CD4-positive, CD25-positive, alpha-beta regulatory T cell (primary cell): ENCODE results near the gene NAV2. TPM values are rescaled to one million over a fixed set of nuclear protein-coding genes. Genes with fewer than 3 reads are reported as not detected.

Experiments
- ATAC-seq, 2 donors: fragments of 150-1000 bp; cut with Tn5 transposase; one replicate each; pipeline ENCODE4 v1.10.0; 2021; ENCODE audit warnings: low read depth in 2 of 2, moderate number of reproducible peaks in 2 of 2, moderate library complexity in 1 of 2
- DNase-seq, 3 donors: peaks; one replicate each; pipeline versions ENCODE4 v3.0.0 to v3.0.0-alpha.2; 2012 to 2022; ENCODE audit warnings: mixed read lengths in 1 of 3
- H3K27ac ChIP-seq: one replicate; pipeline ENCODE4 v1.7.0; 2013; ENCODE audit warnings: mild to moderate bottlenecking, low read length; ENCODE audit not compliant: insufficient read depth, poor library complexity, severe bottlenecking
- H3K27me3 ChIP-seq: one replicate; pipeline ENCODE4 v1.7.0; 2013; ENCODE audit warnings: low read length; ENCODE audit not compliant: control insufficient read depth, insufficient read depth
- H3K36me3 ChIP-seq: one replicate; pipeline ENCODE4 v1.7.0; 2013; ENCODE audit warnings: mild to moderate bottlenecking, low read length, moderate library complexity; ENCODE audit not compliant: control insufficient read depth, insufficient read depth
- H3K4me1 ChIP-seq: 2 replicates; pipeline ENCODE4 v1.7.0; 2013; ENCODE audit warnings: mild to moderate bottlenecking, low read length; ENCODE audit not compliant: insufficient read depth, control insufficient read depth, poor library complexity, severe bottlenecking
- H3K4me3 ChIP-seq: one replicate; pipeline ENCODE4 v1.7.0; 2013; ENCODE audit warnings: low read depth, mild to moderate bottlenecking, low read length, moderate library complexity
- H3K9me3 ChIP-seq, 2 experiments: 1 replicate in 1 of 2; 2 replicates in 1 of 2; pipeline ENCODE4 v1.7.0; 2013; ENCODE audit warnings: low read length in 2 of 2, mild to moderate bottlenecking in 1 of 2, moderate library complexity in 1 of 2; ENCODE audit not compliant: control insufficient read depth in 2 of 2
- H3K27ac Mint-ChIP-seq, 3 donors: one replicate each; pipeline ENCODE4 v1.8.0; 2020 to 2022; ENCODE audit warnings: mild to moderate bottlenecking in 3 of 3, mixed read lengths in 3 of 3, moderate library complexity in 2 of 3
- H3K27me3 Mint-ChIP-seq: one replicate; pipeline ENCODE4 v1.8.0; 2022; ENCODE audit warnings: mild to moderate bottlenecking, mixed read lengths
- H3K36me3 Mint-ChIP-seq: one replicate; pipeline ENCODE4 v1.8.0; 2020; ENCODE audit warnings: mixed read lengths
- H3K4me1 Mint-ChIP-seq, 4 donors: one replicate each; pipeline ENCODE4 v1.8.0; 2020 to 2022; ENCODE audit warnings: mixed read lengths in 4 of 4, mild to moderate bottlenecking in 1 of 4
- H3K4me3 Mint-ChIP-seq, 4 donors: one replicate each; pipeline ENCODE4 v1.8.0; 2020 to 2022; ENCODE audit warnings: mild to moderate bottlenecking in 4 of 4, mixed read lengths in 4 of 4, moderate library complexity in 3 of 4
- H3K9me3 Mint-ChIP-seq, 7 donors: one replicate each; pipeline ENCODE4 v1.8.0; 2020 to 2022; ENCODE audit warnings: mixed read lengths in 7 of 7, mild to moderate bottlenecking in 3 of 7, moderate library complexity in 2 of 7
- polyA plus RNA-seq, 4 donors: library from polyadenylated mRNA; unstranded; fragments of 300-500 nt; fragmentation: Illumina TruSeq; gene quantifications; one replicate each; pipeline ENCODE4 v1.2.3, GENCODE V29; 2021
- total RNA-seq: library from RNA; stranded (reverse); gene quantifications from one replicate; pipeline ENCODE4 v1.2.3, GENCODE V29; 2022

Gene NAV2
- total and polyA plus RNA-seq, 5 donors from 2014 or later, result 0.14 to 0.59 (median 0.36) TPM; not detected in 2

DNA sequence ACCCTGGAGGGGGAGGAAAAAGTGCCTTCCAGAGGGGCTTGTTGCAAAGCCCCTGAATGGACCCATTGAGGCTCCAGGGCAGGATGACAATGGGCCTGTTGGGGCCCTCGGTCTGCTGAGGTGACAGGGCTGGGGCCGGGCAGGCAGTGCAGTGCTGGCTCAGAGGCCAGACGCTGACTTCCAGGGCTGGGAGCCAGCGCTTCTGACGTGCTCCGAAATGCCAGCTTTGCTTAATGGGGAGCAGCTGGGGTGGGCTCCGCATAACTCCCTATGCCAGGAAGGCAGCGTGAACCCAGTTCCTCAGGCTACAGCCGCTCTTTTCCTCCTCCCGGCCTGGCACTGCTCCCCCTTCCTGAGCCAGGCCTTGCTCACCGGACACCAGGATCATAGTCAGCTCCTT is 17.7 kb downstream of the NAV2 start:
- H3K27ac Mint-ChIP-seq, result no peak overlapping the region
- H3K4me3 Mint-ChIP-seq, result no peak overlapping the region
- H3K4me1 Mint-ChIP-seq, result peaks cover 0 to 2% (median 0%) of the 10 kb centered on the region in 4 donors
- ATAC-seq, result no peak
- Histone ChIP-seq H3K4me1 (no peaks in the 10 kb centered on the region), H3K9me3 (no peaks in the 10 kb centered on the region), H3K36me3 (no peaks in the 10 kb centered on the region), H3K27ac (no peak overlapping the region), H3K4me3 (no peak overlapping the region), H3K27me3 (no peaks in the 10 kb centered on the region)
- peaks cover 0 to 2% (median 0%) of the 10 kb centered on the region in 7 donors for H3K9me3 Mint-ChIP-seq
- H3K36me3 Mint-ChIP-seq, result peaks cover 3% of the 10 kb centered on the region
- DNase-seq, result no peak
- no peaks in the 10 kb centered on the region for H3K27me3 Mint-ChIP-seq

DNA sequence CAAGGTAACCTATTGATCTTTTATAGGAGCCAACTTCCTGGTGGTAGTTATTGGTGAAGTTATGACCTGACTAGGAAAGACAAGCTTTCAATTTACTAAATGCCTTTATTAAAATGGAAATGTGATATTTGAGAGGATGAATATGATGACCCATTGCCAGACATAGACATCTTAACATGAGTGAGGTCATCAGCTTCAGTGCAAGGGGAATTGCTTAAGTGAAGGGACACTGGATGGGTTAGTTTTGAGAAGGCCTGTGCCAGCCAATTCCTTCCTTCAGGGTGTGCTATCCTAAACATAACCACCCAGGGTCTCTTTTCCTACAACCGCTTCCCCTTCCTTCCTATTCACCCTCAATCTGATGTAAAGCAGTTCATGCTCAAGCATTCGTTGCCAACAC is 21.5 kb downstream of the NAV2 start:
- ATAC-seq (no peak), DNase-seq (no peak)
- H3K4me1 Mint-ChIP-seq, result no peaks in the 10 kb centered on the region
- no peak overlapping the region for H3K4me3 Mint-ChIP-seq
- no peaks in the 10 kb centered on the region for H3K27me3 ChIP-seq
- H3K36me3 ChIP-seq, result no peaks in the 10 kb centered on the region
- H3K27me3 Mint-ChIP-seq, result no peaks in the 10 kb centered on the region
- no peak overlapping the region for H3K27ac ChIP-seq
- H3K9me3 ChIP-seq, result no peaks in the 10 kb centered on the region
- no peaks in the 10 kb centered on the region for H3K9me3 Mint-ChIP-seq
- no peak overlapping the region for H3K4me3 ChIP-seq
- H3K27ac Mint-ChIP-seq, result no peak overlapping the region
- no peaks in the 10 kb centered on the region for H3K4me1 ChIP-seq
- H3K36me3 Mint-ChIP-seq, result peaks cover 3% of the 10 kb centered on the region

DNA sequence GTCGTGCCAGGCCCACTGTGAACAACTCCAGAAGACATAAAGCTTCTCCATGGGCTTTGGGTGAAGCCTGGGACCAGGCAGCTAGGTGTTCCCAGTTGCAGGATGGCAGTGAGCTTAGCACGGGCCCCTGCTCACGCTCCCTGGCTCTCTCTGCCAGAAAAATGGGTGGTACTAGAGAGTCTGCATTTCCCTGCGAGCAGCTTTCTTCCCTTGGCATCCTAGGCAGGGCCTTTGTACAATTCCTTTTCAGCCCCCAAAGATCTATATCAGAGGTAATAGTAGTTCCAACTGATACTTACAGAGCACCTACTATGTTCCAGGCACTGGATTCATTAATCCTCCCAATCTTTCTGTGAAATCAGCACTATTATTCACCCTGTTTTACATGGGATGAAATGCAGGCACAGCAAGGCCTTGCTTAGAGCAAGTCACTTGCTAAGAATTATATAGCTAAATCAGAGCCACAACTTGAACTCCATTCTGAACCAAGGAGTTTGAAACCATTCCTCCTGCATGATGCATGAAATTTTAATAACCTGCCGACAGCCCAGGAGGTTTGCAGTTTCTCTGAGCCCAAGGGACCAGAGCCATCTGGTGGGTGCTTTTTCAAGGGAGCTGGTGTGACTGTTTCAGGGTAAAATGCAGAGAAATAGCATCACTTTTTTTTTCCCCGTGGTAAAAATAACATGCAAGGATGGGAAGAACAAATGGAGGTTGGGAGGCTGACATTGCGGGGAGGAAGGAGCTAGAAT is 22.7 kb downstream of the NAV2 start:
- ATAC-seq, result no peak
- Mint-ChIP-seq H3K4me3 (no peak overlapping the region), H3K9me3 (no peaks in the 10 kb centered on the region), H3K4me1 (no peaks in the 10 kb centered on the region), H3K36me3 (peaks cover 3% of the 10 kb centered on the region), H3K27ac (no peak overlapping the region), H3K27me3 (no peaks in the 10 kb centered on the region)
- Histone ChIP-seq H3K27me3 (no peaks in the 10 kb centered on the region), H3K36me3 (no peaks in the 10 kb centered on the region), H3K9me3 (no peaks in the 10 kb centered on the region), H3K4me1 (no peaks in the 10 kb centered on the region), H3K27ac (no peak overlapping the region), H3K4me3 (no peak overlapping the region)
- no peak for DNase-seq

DNA sequence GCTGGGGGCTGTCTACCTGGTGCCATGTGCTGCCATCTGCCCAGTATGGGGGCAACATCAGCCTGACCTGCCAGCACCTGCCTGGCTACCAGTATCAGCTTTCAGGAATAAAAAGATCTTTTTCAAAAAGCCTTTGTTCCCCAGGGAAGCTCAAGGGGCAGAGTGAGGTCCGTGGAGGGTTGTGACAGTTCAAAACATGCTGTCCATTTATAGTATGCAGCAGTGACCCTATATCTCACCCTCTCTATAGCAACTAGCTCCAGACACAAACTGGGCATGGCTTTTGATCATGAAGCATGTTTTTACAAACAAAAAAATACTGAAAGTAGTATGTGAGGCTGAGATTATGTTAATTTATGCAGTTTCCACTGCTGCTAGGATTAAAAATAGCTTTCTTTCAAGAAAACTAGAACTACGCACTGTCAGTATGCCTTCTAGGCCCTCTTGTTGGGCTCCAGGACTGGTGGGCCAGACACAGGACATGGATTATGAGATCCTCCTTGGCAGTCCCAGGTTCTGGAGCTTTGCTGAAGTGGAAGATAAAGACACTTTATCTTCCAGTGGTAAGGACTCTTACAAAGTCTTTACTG is 23.4 kb downstream of the NAV2 start:
- Mint-ChIP-seq H3K4me1 (no peaks in the 10 kb centered on the region), H3K36me3 (peaks cover 3% of the 10 kb centered on the region), H3K27ac (no peak overlapping the region), H3K9me3 (no peaks in the 10 kb centered on the region), H3K27me3 (no peaks in the 10 kb centered on the region), H3K4me3 (no peak overlapping the region)
- no peaks in the 10 kb centered on the region for H3K9me3 ChIP-seq
- no peaks in the 10 kb centered on the region for H3K4me1 ChIP-seq
- H3K36me3 ChIP-seq, result no peaks in the 10 kb centered on the region
- H3K27me3 ChIP-seq, result no peaks in the 10 kb centered on the region
- H3K27ac ChIP-seq, result no peak overlapping the region
- H3K4me3 ChIP-seq, result no peak overlapping the region
- ATAC-seq (no peak), DNase-seq (no peak)

DNA sequence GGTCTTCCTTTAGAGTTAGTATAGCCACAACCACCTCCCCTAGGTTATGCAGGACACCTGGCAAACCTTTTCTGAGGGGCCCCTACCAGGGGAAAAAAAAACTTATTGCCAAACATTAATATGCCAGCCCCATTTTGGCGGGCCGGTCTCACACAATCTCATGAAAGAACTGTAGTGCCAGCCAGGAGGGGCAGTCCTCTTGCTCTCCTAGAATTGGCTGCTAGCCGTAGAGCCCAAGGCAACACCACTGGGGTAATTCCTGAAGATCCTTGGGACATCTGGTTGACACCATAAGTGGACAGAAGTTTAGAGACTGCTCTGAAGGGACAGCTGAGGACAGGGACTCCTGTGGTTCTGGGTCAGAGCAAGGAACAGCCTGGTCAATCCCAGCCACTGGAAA is 24.2 kb downstream of the NAV2 start:
- Mint-ChIP-seq H3K27ac (no peak overlapping the region), H3K27me3 (no peaks in the 10 kb centered on the region), H3K9me3 (no peaks in the 10 kb centered on the region), H3K4me3 (no peak overlapping the region), H3K36me3 (no peaks in the 10 kb centered on the region), H3K4me1 (no peaks in the 10 kb centered on the region)
- no peak overlapping the region for H3K27ac ChIP-seq
- DNase-seq (no peak), ATAC-seq (no peak)
- H3K4me1 ChIP-seq, result no peaks in the 10 kb centered on the region
- H3K9me3 ChIP-seq, result no peaks in the 10 kb centered on the region
- H3K36me3 ChIP-seq, result no peaks in the 10 kb centered on the region
- no peak overlapping the region for H3K4me3 ChIP-seq
- no peaks in the 10 kb centered on the region for H3K27me3 ChIP-seq

DNA sequence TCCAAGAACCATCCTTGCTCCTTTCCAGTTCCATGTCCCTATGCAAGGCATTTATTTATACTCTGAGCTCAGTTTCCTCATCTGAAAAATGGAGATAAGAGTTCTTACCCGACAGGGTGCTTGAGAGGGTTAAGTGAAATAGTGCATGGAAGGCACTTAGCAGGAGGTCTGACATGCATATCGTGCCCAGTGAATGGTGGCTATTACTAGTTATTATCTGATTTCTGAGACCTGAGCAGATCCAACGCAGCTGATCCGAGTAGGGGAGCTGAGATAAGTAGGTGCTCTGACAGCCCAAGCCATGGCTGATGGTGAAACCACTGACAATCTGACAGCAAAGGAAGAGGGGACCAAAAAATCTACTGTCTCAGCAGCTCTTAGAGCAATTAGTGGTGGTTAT is 24.9 kb downstream of the NAV2 start:
- Mint-ChIP-seq H3K27ac (no peak overlapping the region), H3K4me1 (no peaks in the 10 kb centered on the region), H3K4me3 (no peak overlapping the region), H3K9me3 (no peaks in the 10 kb centered on the region), H3K36me3 (no peaks in the 10 kb centered on the region), H3K27me3 (no peaks in the 10 kb centered on the region)
- no peaks in the 10 kb centered on the region for H3K4me1 ChIP-seq
- H3K9me3 ChIP-seq, result no peaks in the 10 kb centered on the region
- no peak overlapping the region for H3K27ac ChIP-seq
- ATAC-seq (no peak), DNase-seq (no peak)
- no peaks in the 10 kb centered on the region for H3K27me3 ChIP-seq
- no peaks in the 10 kb centered on the region for H3K36me3 ChIP-seq
- H3K4me3 ChIP-seq, result no peak overlapping the region

DNA sequence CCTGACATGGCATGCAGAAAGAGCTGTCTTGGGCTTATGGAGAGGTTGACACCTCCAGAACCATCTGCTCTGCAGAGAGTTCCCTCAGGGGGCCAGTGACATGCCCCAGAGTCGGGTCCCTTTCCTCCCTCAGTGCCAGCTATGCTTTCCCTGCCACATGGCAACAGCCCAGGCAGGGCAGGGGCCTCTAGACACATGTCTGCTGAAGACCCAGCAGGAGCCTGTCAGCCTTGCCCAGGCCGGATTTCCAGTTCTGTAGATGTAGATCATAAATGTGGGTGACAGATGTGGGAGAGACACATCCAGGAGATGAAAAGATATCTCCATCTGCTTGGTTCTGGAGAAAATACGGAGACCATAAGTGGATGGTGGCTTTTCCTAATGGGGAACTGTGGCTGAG is 25.5 kb downstream of the NAV2 start:
- DNase-seq, result no peak
- Mint-ChIP-seq H3K27ac (no peak overlapping the region), H3K9me3 (no peaks in the 10 kb centered on the region), H3K4me1 (no peaks in the 10 kb centered on the region), H3K4me3 (no peak overlapping the region), H3K36me3 (no peaks in the 10 kb centered on the region), H3K27me3 (no peaks in the 10 kb centered on the region)
- Histone ChIP-seq H3K27me3 (no peaks in the 10 kb centered on the region), H3K36me3 (no peaks in the 10 kb centered on the region), H3K4me1 (no peaks in the 10 kb centered on the region), H3K27ac (no peak overlapping the region), H3K9me3 (no peaks in the 10 kb centered on the region), H3K4me3 (no peak overlapping the region)
- ATAC-seq, result no peak

DNA sequence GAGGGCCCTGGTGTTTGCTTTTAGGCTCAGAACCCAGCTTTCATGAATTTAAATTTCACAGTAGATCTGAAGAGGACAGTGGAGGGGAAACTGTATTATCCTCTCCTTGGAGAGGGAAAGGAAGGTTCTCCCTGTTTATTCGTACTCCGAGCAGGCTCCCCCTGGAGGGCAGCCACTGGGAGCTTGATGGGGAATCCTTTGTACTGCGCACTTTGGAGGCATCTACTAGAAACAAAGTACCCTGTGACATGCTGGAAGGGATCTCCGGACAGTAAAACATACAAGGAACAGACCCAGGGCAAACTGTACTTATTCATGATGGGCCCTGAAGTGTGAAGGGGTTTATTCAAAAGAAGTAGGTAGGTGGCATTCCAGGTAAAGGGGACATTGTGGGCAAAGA is 27.2 kb downstream of the NAV2 start:
- H3K4me3 ChIP-seq, result no peak overlapping the region
- H3K36me3 ChIP-seq, result no peaks in the 10 kb centered on the region
- no peak overlapping the region for H3K27ac Mint-ChIP-seq
- H3K9me3 Mint-ChIP-seq, result no peaks in the 10 kb centered on the region
- no peaks in the 10 kb centered on the region for H3K36me3 Mint-ChIP-seq
- H3K4me3 Mint-ChIP-seq, result no peak overlapping the region
- H3K9me3 ChIP-seq, result no peaks in the 10 kb centered on the region
- H3K4me1 ChIP-seq, result no peaks in the 10 kb centered on the region
- peaks cover 7% of the 10 kb centered on the region for H3K27me3 Mint-ChIP-seq
- no peak for ATAC-seq
- no peaks in the 10 kb centered on the region for H3K27me3 ChIP-seq
- H3K27ac ChIP-seq, result no peak overlapping the region
- DNase-seq, result no peak
- H3K4me1 Mint-ChIP-seq, result no peaks in the 10 kb centered on the region
